Choroid plexus epithelial cell (primary cell): Measurements from ENCODE around the gene TBC1D22A.

Experiments used
- DNase-seq: peaks from one replicate; pipeline ENCODE4 v3.0.0-alpha.2; 2010; ENCODE audit warnings: low read depth
- H3K4me3 ChIP-seq: 2 replicates; pipeline ENCODE4 v1.5.1; 2011; ENCODE audit warnings: low read depth, mild to moderate bottlenecking, control low read depth, low read length, moderate library complexity
- TF ChIP-seq, protein P1 (sequence below): conservative IDR thresholded peaks from 2 replicates; pipeline ENCODE4 v1.5.1; 2011; ENCODE audit warnings: low read depth, mild to moderate bottlenecking, control low read depth, inconsistent platforms, low read length, moderate library complexity

Gene TBC1D22A

DNA sequence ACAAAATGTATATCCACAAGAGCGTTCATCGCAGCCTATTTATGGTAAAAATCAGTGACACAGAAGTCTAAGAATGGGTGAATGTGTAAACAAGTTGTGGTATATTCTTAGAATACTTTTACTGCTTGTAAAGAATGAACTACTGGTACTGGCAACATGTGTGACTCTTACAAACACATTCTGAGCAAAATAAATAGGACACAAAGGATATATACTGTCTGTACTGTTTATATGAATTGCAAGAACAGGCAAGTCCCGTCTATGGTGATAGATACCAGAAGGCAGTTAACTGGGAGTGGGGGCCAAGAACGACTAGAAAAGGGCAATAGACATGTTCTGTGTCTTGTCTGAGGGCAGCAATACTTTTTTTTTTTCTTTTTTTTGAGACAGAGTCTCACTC is 112.6 kb downstream of the TBC1D22A start:
- TF ChIP-seq, protein P1, sequence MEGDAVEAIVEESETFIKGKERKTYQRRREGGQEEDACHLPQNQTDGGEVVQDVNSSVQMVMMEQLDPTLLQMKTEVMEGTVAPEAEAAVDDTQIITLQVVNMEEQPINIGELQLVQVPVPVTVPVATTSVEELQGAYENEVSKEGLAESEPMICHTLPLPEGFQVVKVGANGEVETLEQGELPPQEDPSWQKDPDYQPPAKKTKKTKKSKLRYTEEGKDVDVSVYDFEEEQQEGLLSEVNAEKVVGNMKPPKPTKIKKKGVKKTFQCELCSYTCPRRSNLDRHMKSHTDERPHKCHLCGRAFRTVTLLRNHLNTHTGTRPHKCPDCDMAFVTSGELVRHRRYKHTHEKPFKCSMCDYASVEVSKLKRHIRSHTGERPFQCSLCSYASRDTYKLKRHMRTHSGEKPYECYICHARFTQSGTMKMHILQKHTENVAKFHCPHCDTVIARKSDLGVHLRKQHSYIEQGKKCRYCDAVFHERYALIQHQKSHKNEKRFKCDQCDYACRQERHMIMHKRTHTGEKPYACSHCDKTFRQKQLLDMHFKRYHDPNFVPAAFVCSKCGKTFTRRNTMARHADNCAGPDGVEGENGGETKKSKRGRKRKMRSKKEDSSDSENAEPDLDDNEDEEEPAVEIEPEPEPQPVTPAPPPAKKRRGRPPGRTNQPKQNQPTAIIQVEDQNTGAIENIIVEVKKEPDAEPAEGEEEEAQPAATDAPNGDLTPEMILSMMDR = no peak
- no peak overlapping the region for H3K4me3 ChIP-seq

DNA sequence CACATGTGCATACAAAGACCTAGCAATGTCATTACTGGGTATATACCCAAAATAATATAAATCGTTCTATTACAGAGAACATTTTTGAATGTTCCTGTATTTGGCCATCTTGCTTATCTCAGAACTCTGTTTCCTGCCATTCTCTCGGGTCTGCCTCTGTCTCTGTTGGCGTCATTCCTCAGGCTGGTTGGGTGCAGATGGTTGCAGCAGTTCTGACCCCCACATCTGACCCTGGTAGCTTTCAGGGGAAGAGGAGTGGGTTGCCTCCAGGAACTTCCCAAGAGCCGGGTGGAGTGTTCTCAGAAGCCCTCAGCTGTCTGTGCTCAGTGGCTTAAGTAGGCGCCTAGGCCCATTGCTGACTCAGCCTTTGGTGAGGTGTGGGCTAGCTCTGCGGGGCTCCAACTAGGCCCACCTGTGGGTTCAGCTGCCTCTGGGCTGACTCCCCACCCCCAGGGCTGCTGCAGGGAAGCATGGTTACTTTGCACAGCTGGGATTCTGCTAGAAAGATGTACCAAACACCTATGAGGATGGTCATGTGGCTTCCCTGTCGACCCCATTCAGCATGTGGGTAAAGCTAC is 114.0 kb downstream of the TBC1D22A start:
- TF ChIP-seq, protein P1 = no peak
- DNase-seq = no peak
- H3K4me3 ChIP-seq = no peak overlapping the region

More for the DNA sequence above, 112.6 kb downstream of the TBC1D22A start:
- no peak for DNase-seq

DNA sequence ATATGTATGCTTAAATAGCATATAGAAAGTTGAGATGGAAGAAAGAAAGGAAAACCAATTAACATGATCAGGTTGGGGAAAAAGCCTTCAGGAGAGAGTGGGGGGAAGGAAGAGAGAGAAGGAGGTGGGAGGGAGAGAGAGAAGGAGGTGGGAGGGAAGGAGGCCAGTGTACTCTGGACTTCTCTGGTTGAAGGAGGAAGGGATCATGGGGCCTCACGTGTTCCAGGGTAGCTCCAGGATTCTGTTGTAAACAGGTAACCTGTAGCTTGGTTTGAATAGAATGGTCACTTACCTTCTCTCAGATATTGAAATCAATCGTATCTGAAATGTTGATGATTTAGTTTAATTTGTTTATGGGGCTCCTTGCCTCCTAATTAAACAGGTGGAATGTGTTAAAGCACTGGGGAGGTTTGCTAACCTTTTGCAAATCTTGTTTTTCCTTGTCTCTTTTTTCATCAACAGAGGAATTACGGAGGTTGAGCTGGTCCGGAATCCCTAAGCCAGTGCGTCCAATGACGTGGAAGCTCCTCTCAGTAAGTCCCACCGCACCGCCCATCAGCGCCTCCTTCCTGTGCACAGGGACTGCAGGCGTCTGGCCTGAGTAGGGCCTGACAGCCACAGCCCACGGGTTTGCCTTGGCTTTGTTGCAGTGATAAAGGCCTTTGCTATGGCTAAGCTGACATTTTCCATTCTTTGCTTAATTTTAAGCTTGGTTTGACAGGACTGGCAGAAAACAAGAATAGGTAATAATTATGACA is 115.9 kb downstream of the TBC1D22A start:
- no peak overlapping the region for H3K4me3 ChIP-seq
- TF ChIP-seq, protein P1 = no peak
- DNase-seq = no peak

DNA sequence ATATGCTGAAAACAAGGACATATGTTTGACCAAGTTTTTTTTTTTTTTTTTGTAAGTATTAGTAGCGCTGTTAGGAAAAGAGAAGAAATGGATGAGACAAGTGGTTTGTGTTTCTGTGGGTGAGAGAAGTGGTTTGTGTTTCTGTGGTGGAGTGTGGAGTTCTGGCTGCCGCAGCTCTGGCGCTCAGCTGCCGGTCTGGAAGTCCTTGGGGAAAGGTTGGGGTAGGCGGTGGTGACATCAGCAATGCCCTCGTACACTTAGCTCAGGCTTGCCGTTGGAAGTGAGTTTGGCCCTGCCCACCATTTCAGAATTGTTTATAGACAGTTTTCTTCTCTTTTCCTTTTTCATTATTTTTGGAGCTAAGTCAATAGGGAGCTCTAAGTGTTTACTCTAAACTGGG is 116.6 kb downstream of the TBC1D22A start:
- DNase-seq = no peak
- TF ChIP-seq, protein P1 = no peak
- no peak overlapping the region for H3K4me3 ChIP-seq

DNA sequence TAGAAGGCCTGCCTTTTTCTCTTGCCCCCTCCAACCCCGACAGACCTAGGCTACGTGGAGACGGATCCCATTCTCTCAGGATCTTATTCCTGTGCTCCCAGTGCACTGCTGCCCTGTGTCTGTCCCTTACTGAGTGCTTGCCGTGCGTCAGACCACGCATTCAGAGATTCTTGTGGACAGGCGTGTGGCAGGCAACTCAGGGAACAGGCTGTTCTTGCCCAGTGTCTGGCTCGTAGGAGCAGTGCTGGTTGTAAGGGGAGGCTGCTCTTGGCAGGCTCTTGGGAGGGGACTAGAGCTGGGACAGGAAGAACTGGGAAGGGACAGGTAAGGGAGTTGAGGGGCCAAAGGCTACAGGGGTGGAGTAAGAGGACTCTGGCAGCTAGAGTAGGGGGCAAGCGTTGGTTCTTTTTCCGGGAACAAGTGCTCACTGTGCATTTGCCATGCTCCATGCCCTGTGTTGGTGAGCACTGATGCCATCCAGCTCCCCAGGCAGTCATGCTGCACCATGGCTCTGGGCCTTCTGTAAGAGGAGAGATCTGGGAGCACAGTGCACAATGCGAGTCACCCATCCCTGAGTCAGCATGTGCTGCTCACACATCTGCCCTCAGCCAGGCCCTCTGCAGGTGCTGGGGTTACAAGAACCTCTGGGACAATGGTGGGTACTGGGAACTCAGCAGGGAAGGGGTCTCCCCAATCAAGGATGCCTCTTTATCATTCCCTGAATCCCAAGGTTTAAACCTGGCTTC is 119.1 kb downstream of the TBC1D22A start:
- H3K4me3 ChIP-seq = no peak overlapping the region
- no peak for DNase-seq
- TF ChIP-seq, protein P1 = no peak

DNA sequence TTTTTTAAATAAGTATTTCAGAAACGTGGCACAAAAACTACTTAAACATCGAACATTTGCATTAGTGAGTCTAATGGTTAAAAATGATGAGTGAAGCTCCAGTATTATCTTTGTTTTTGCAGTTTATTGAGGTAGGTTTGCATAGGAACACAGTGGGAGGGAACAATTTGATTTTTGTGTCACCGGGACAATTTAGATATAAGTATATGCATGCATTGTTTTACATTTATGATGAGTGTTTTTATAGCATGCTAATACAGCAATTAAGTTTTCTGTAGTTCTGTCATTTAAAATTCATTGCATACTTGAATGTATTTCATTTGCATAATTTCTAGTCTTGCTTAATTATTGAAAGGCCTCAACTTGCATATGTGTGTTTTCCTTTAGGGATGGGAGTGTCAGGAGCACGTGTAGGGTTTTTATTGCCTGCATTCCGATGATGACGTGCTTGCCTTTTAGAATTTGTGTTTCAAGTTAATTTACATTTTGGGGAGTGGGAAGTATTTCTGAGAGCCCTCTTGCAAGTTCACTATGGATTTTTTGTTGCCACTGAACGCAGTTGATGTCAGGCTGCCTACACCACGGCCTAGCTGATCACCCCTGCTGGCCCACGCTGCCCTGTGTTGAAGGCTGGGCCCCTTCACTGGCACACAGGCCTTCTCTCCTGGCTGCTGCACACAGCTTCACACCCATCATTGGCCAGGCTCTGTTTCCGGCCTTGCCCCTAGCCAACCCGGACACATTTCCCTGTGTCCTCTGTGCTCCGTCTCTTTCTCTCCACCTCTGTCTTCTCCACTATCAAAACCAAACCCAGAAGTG is 120.9 kb downstream of the TBC1D22A start:
- no peak overlapping the region for H3K4me3 ChIP-seq
- no peak for DNase-seq
- TF ChIP-seq, protein P1 = no peak
